Gastroesophageal sphincter (tissue), 3 donors: Measurements from ENCODE around the gene BTBD9.

Source experiments
- POLR2A ChIP-seq, 2 donors: fragments of 450-650 bp; IDR thresholded peaks; one replicate each; pipeline ENCODE4 v1.6.1; 2017; ENCODE audit warnings: antibody characterized with exemption in 2 of 2, mild to moderate bottlenecking in 2 of 2, moderate library complexity in 1 of 2
- TF ChIP-seq, protein P1 (sequence below), 4 experiments: fragments of 200-600 bp in 2 of 4; fragments of 450-650 bp in 2 of 4; sonication (generic) in 1 of 4; IDR thresholded peaks; one replicate each; pipeline ENCODE4 v1.5.1; 2017 to 2019; ENCODE audit warnings: antibody characterized with exemption in 4 of 4, mild to moderate bottlenecking in 2 of 4, moderate library complexity in 2 of 4

DNA sequence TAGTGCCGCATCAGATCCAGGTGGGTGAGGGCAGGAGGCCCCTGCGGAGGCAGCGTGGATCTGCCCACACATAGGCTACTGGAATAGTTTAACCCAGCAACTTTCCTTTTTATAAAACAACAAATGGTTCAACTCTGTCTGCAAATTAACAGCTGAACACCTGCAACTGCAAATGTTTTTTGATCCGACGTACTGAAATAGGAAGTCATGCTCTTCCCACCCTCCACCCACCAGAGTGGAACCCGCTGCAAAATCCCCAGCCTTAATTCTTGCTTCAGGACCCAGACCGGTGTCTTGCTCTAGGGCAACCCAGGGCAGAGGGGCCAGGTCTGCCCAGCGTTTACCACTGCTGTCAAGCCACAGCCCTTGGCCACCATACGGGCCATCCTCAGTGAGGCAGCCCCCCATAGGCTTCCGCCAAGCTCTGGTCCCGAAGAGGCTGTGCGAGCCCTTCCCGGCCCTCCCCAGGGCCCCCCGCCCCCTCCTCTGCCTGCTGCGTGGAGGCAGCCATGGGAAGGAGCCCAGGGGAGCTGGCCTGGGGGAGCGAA is 485.9 kb downstream of the BTBD9 start:
- TF ChIP-seq, protein P1, sequence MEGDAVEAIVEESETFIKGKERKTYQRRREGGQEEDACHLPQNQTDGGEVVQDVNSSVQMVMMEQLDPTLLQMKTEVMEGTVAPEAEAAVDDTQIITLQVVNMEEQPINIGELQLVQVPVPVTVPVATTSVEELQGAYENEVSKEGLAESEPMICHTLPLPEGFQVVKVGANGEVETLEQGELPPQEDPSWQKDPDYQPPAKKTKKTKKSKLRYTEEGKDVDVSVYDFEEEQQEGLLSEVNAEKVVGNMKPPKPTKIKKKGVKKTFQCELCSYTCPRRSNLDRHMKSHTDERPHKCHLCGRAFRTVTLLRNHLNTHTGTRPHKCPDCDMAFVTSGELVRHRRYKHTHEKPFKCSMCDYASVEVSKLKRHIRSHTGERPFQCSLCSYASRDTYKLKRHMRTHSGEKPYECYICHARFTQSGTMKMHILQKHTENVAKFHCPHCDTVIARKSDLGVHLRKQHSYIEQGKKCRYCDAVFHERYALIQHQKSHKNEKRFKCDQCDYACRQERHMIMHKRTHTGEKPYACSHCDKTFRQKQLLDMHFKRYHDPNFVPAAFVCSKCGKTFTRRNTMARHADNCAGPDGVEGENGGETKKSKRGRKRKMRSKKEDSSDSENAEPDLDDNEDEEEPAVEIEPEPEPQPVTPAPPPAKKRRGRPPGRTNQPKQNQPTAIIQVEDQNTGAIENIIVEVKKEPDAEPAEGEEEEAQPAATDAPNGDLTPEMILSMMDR (IDR thresholded peaks at IDR 0.05): no peak
- no peak for TF ChIP-seq POLR2A (IDR thresholded peaks at IDR 0.05)
